DND-41 (cell line): ENCODE measurements around the gene EVC2.

Experiments used
- CTCF ChIP-seq: IDR thresholded peaks from 2 replicates; pipeline ENCODE4 v1.5.1; 2012; ENCODE audit warnings: borderline replicate concordance, low read length, moderate library complexity, mild to moderate bottlenecking; ENCODE audit not compliant: poor library complexity, severe bottlenecking; ENCODE audit errors: extremely low read depth
- EZH2 ChIP-seq: IDR thresholded peaks from 3 replicates; pipeline ENCODE4 v1.6.1; 2012; ENCODE audit warnings: borderline replicate concordance, low read depth, mild to moderate bottlenecking, moderate library complexity, low read length, inconsistent platforms; ENCODE audit not compliant: severe bottlenecking

- no peak for TF ChIP-seq CTCF
- no peak for TF ChIP-seq EZH2
Observed at GRCh38 chr4:5545271-5545670, 163.1 kb downstream of the EVC2 start.
